GM12872 (cell line): Measurements from ENCODE around the gene INVS.

Experiments used
- CTCF ChIP-seq: IDR thresholded peaks from 3 replicates; pipeline ENCODE4 v1.5.1; 2011; ENCODE audit warnings: low read depth, mild to moderate bottlenecking, low read length, moderate library complexity; ENCODE audit not compliant: insufficient read depth

INVS gene

GRCh38 chr9:100098887-100099721 is at the start of gene INVS, which contains the start of gene ERP44:
Gene INVS, plus strand, starts transcription at chr9:100099243. Its CDS starts 5,279 bp downstream, at chr9:100104522.
Gene ERP44, minus strand, starts transcription at chr9:100099000. Its CDS starts 160 bp downstream, at chr9:100098840.
- no peak for TF ChIP-seq CTCF

- TF ChIP-seq CTCF, result no peak
Measured at GRCh38 chr9:100049551-100049950, 49.5 kb upstream of the INVS start.

- no peak for TF ChIP-seq CTCF
Measured at GRCh38 chr9:100052375-100052774, 46.7 kb upstream of the INVS start.

GRCh38 chr9:100056561-100056960 is 42.5 kb upstream of the INVS start:
- TF ChIP-seq CTCF, result no peak

GRCh38 chr9:100057624-100058023 is 41.4 kb upstream of the INVS start:
- TF ChIP-seq CTCF, result no peak

GRCh38 chr9:100058699-100059579 is 40.1 kb upstream of the INVS start:
- TF ChIP-seq CTCF, result no peak

GRCh38 chr9:100063185-100063584 is 35.9 kb upstream of the INVS start:
- no peak for TF ChIP-seq CTCF
